ENCODE measurements around the gene AOPEP.

GRCh38 chr9:95095641-95096355 is 369.3 kb downstream of the AOPEP start:
- TF ChIP-seq POLR2A (IDR thresholded peaks at IDR 0.05; ENCODE audit: low read length) (no peak), CTCF (IDR thresholded peaks at IDR 0.05) (no peak), SMC3 (IDR thresholded peaks at IDR 0.05) (no peak), ZFP36 (IDR thresholded peaks at IDR 0.05; ENCODE audit: borderline replicate concordance, partially characterized antibody) (no peak), CEBPB (IDR thresholded peaks at IDR 0.05) (no peak), CHD2 (IDR thresholded peaks at IDR 0.05; ENCODE audit: low read length, partially characterized antibody) (no peak), REST (IDR thresholded peaks at IDR 0.05) (no peak), RAD21 (conservative IDR thresholded peaks at IDR 0.05 in 1 of 2, IDR thresholded peaks at IDR 0.05 in 1 of 2) (no peak), EP300 (IDR thresholded peaks at IDR 0.05) (no peak), HDAC2 (IDR thresholded peaks at IDR 0.05) (no peak)
